Testis (tissue), 3 donors: ENCODE measurements around the gene CYP24A1. TPM values are rescaled to one million over a fixed set of nuclear protein-coding genes. Genes with fewer than 3 reads are reported as not detected.

Experiments
- DNase-seq: peaks from one replicate; pipeline ENCODE4 v3.0.0-alpha.2; 2019
- H3K27ac ChIP-seq, 2 donors: fragments of 200-600 bp; sonication (generic); one replicate each; pipeline ENCODE4 v1.5.1; 2019
- H3K27me3 ChIP-seq: fragments of 200-600 bp; sonication (generic); one replicate; pipeline ENCODE4 v1.5.1; 2019
- H3K36me3 ChIP-seq: fragments of 200-600 bp; sonication (generic); one replicate; pipeline ENCODE4 v1.5.1; 2017; ENCODE audit warnings: low read depth; ENCODE audit errors: missing control alignments
- H3K4me1 ChIP-seq: fragments of 200-600 bp; sonication (generic); one replicate; pipeline ENCODE4 v1.5.1; 2019
- H3K4me3 ChIP-seq, 2 donors: fragments of 200-600 bp; sonication (generic); one replicate each; pipeline ENCODE4 v1.5.1; 2017 to 2019
- H3K9me3 ChIP-seq: fragments of 200-600 bp; sonication (generic); one replicate; pipeline ENCODE4 v1.5.1; 2017
- CTCF ChIP-seq, 3 experiments: fragments of 450-650 bp in 2 of 3; fragments of 200-600 bp in 1 of 3; sonication (generic) in 1 of 3; IDR thresholded peaks; one replicate each; pipeline ENCODE4 v1.5.1; 2016 to 2019; ENCODE audit warnings: antibody characterized with exemption in 3 of 3, mild to moderate bottlenecking in 2 of 3, moderate library complexity in 1 of 3
- POLR2A ChIP-seq: fragments of 450-650 bp; IDR thresholded peaks from one replicate; pipeline ENCODE4 v1.6.1; 2017; ENCODE audit warnings: antibody characterized with exemption, mild to moderate bottlenecking, moderate library complexity
- WGBS, 2 donors: methylation state at CpG; one replicate each; pipeline ENCODE4 v1.1.5; 2018; 5-methylcytosine and 5-hydroxymethylcytosine counted together
- intact Hi-C: fragments of 100-400 bp; cut with DNase I; formaldehyde crosslinking; loops from one replicate; pipeline ENCODE4 v1.15.1; 2023; ENCODE audit warnings: low total_unique reads
- polyA plus RNA-seq: library from polyadenylated mRNA; stranded (reverse); fragments of 350-450 nt; fragmentation: Illumina TruSeq; extraction: RNeasy Lipid Tissue Mini Kit (QIAGEN cat#74804); gene quantifications from one replicate; pipeline ENCODE4 v1.2.3, GENCODE V29; 2014; ENCODE audit warnings: low read depth, low replicate concordance; ENCODE audit not compliant: insufficient read depth
- total RNA-seq, 2 donors: library from RNA; depleted of rRNA; stranded (reverse); fragments of >200 nt; gene quantifications; one replicate each; pipeline ENCODE4 v1.2.3, GENCODE V29; 2016

Gene CYP24A1
- total and polyA plus RNA-seq, 3 donors from 2014 or later: 0.43 to 0.94 TPM; not detected in 1

- intact Hi-C loops: no loop called here
- WGBS, 2 donors: 83 to 85% methylated on average over 6 of the region's 6 CpGs
Observed at GRCh38 chr20:54140927-54141566, 32.7 kb downstream of the CYP24A1 start.

GRCh38 chr20:54140486-54140885, 33.3 kb downstream of the CYP24A1 start:
- Histone ChIP-seq H3K4me1 (no peaks in the 10 kb centered on the region), H3K27ac (no peak overlapping the region), H3K27me3 (no peaks in the 10 kb centered on the region), H3K4me3 (no peak overlapping the region), H3K9me3 (no peaks in the 10 kb centered on the region), H3K36me3 (no peaks in the 10 kb centered on the region)
- no peak for TF ChIP-seq CTCF (IDR thresholded peaks at IDR 0.05)
- TF ChIP-seq POLR2A: no peak
- intact Hi-C loops: no loop called here
- DNase-seq: no peak
- 92 to 96% methylated on average over 3 of the region's 3 CpGs for WGBS, 2 donors

More at GRCh38 chr20:54140927-54141566, 32.7 kb downstream of the CYP24A1 start:
- Histone ChIP-seq H3K27ac (no peak overlapping the region), H3K4me3 (no peak overlapping the region), H3K9me3 (no peaks in the 10 kb centered on the region), H3K36me3 (no peaks in the 10 kb centered on the region), H3K27me3 (no peaks in the 10 kb centered on the region), H3K4me1 (no peaks in the 10 kb centered on the region)
- DNase-seq: no peak
- no peak for TF ChIP-seq CTCF (IDR thresholded peaks at IDR 0.05)
- no peak for TF ChIP-seq POLR2A

- DNase-seq: no peak
- Histone ChIP-seq H3K27me3 (no peaks in the 10 kb centered on the region), H3K4me1 (no peaks in the 10 kb centered on the region), H3K27ac (no peak overlapping the region), H3K4me3 (no peak overlapping the region), H3K9me3 (no peaks in the 10 kb centered on the region), H3K36me3 (no peaks in the 10 kb centered on the region)
- WGBS, 2 donors: 84 to 90% methylated on average over 6 of the region's 6 CpGs
- intact Hi-C loops: no loop called here
- no peak for TF ChIP-seq CTCF (IDR thresholded peaks at IDR 0.05)
- TF ChIP-seq POLR2A: no peak
Observed at GRCh38 chr20:54140067-54140466, 33.7 kb downstream of the CYP24A1 start.

GRCh38 chr20:54139188-54139587, 34.6 kb downstream of the CYP24A1 start:
- intact Hi-C loops: no loop called here
- H3K27ac ChIP-seq: no peak overlapping the region
- TF ChIP-seq POLR2A: no peak
- no peak for TF ChIP-seq CTCF (IDR thresholded peaks at IDR 0.05)

GRCh38 chr20:54138427-54138826, 35.4 kb downstream of the CYP24A1 start:
- WGBS, 2 donors: 79 to 88% methylated on average over 2 of the region's 2 CpGs
- no peak overlapping the region for H3K27ac ChIP-seq
- intact Hi-C loops: no loop called here
- no peaks in the 10 kb centered on the region for H3K36me3 ChIP-seq
- H3K4me3 ChIP-seq: no peak overlapping the region
- no peak for DNase-seq
- no peaks in the 10 kb centered on the region for H3K9me3 ChIP-seq
- no peaks in the 10 kb centered on the region for H3K4me1 ChIP-seq
- TF ChIP-seq CTCF (IDR thresholded peaks at IDR 0.05) (no peak), POLR2A (no peak)
- no peaks in the 10 kb centered on the region for H3K27me3 ChIP-seq

More at GRCh38 chr20:54139188-54139587, 34.6 kb downstream of the CYP24A1 start:
- Histone ChIP-seq H3K36me3 (no peaks in the 10 kb centered on the region), H3K9me3 (no peaks in the 10 kb centered on the region), H3K4me1 (no peaks in the 10 kb centered on the region), H3K4me3 (no peak overlapping the region), H3K27me3 (no peaks in the 10 kb centered on the region)
- no peak for DNase-seq
- 81 to 91% methylated on average over 7 of the region's 7 CpGs for WGBS, 2 donors
